HG03066 (cell line): Measurements from ENCODE around the gene TPGS2.
"Not testable (repeated sequence)": the region's sequence is repeated elsewhere in the genome, so short reads cannot be mapped to it uniquely, and the experiment has no call there.

ENCODE experiments used
- ATAC-seq: cut with Tn5 transposase; IDR thresholded peaks from one replicate; pipeline ENCODE4 v1.9.1; 2021; ENCODE audit warnings: low read depth; ENCODE audit not compliant: unreplicated experiment

The TPGS2 gene

GRCh38 chr18:36826556-36826955 lies 2.2 kb downstream of the TPGS2 start:
- ATAC-seq: no peak

GRCh38 chr18:36825526-36825925 lies 3.3 kb downstream of the TPGS2 start:
- ATAC-seq: no peak

- no peak for ATAC-seq
These were observed 7.1 kb downstream of the TPGS2 start for GRCh38 chr18:36821681-36822080.

- ATAC-seq: no peak
These were observed 9.2 kb downstream of the TPGS2 start for GRCh38 chr18:36819621-36820020.

DNA sequence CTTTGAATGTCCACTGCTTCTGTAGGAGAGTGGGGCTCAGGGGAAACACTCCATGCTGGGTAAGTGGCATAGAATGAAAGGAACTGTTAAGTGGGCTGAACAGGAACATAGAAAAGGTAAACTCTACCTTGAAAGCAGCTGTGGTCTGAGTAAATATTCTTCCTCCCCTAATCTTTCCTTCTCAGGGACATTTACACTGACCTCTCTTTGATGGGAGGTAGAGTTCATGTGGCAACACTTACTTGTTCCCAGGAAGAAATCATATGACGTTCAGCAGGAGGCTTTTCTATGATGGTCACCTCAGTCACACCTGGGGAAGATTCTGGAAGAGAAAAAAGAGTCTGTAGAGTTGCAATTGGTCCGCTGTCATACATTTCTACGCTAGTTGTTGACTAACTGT lies 10.2 kb downstream of the TPGS2 start:
- no peak for ATAC-seq

- no peak for ATAC-seq
These were observed 11.8 kb downstream of the TPGS2 start for GRCh38 chr18:36817039-36817438.

- not testable (repeated sequence) for ATAC-seq
These were observed 12.7 kb downstream of the TPGS2 start for GRCh38 chr18:36816096-36816495.

- no peak for ATAC-seq
These were observed 13.8 kb downstream of the TPGS2 start for GRCh38 chr18:36814994-36815393.

- no peak for ATAC-seq
These were observed 15.0 kb downstream of the TPGS2 start for GRCh38 chr18:36813824-36814223.

- no peak for ATAC-seq
These were observed 15.6 kb downstream of the TPGS2 start for GRCh38 chr18:36813101-36813775.

DNA sequence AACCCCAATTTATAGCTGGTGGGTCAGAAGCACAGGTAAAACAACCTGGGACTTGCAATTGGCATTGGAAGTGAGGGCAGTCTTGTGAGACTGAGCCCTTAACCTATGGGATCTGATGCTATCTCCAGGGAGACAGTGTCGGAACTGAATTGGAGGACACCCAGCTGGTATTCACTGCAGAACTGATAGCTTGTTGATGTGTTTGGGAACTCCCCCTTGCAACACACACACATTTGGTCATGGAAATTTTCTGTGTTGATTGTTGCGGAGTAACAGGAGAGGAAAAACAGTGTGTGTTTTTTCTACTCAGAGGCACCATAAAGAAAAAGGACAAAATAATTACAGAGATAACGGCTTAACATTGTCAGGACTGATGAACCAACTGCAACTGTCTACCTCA lies 16.1 kb downstream of the TPGS2 start:
- ATAC-seq: no peak

DNA sequence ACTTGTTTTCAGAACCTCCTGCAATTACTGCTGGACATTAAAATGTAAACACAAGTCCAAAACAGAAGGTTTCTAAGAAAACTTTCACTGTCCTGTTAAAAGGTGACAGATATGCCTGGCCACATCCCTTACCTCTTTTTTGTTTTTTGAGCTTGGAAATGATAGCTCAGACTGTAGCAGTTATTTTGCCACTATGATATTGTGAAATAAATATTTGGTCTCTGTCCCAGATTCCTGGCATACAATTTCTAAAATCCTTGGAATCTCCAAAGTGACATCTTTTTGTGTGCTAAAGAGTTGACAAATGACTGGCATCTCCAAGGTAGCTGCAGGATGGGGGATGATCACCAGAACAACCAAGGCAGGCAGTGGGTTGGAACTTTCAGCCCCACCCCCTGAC lies 16.8 kb downstream of the TPGS2 start:
- no peak for ATAC-seq

DNA sequence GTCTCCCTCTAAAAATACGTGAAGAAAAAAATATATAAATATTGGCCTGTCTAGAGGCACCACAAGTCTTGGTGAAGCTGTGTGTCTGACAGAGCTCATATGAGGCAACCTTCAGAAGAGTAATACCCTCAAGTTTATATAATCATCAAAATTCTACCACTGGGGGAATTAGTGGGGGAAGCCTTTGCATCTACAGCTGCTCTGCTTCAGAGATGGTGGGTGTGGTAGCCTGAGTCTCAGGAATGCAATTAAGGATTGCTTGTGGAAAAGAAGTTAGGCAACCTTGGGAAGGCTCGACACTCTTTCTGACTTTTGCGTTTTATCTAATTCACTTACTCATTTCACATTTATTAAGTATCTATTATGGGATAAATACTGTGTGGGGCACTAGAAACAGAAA lies 17.4 kb downstream of the TPGS2 start:
- no peak for ATAC-seq

GRCh38 chr18:36809590-36810381 lies 19.0 kb downstream of the TPGS2 start:
- ATAC-seq: peak; percentile 98

DNA sequence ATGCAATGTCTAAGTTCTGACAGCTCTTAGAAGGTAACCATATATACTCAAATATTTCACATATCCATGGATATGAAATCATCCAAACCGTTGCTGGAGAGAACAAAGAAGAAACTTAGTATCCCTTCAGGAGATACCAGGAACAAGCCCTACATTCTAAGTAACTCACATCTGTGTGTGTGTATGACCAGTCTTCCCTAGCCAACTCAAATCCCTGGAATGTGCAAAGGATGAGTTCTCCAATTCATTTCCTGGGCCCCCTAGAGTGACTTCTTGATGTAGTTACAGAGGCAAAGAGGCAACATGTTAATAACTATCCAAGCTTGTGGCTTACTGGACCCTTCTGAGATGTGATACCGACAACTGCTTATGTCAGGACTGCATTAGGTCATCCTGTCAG lies 20.1 kb downstream of the TPGS2 start:
- ATAC-seq: no peak

- no peak for ATAC-seq
These were observed 23.7 kb downstream of the TPGS2 start for GRCh38 chr18:36805105-36805504.

DNA sequence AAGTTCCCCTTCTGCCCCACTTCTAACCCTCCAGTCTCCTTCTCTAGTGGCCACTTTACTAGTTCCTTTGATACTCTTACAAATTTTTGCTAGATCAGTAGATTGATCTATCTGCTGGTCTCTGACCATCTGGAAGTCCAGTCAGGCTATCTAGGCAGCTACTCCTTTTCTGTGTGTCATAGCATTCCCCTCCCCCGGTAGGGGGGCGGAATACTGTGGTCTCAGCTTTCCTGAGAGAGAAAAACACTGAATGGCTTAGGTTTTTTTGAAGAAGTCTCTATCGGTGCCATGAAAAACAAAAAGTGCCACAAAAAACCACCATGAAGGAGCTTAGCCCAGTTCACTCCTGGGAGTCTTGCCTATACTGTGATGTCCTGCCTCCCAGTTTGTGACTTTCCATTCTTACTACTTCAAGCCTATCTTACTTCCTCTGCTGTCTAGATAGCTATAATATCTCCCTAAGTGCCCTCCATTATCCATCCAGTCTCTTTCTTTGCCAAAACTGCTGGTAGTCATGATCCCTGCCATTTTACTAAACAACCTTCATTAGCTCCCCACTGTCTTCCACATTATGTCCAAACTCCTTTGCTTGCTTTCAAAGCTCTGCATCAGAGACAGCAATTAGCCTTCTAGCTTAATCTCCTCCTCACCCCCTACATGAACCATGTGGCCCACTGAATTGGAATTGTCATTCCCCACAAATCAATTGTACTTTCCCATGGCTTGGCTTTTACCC lies 29.9 kb downstream of the TPGS2 start:
- no peak for ATAC-seq

DNA sequence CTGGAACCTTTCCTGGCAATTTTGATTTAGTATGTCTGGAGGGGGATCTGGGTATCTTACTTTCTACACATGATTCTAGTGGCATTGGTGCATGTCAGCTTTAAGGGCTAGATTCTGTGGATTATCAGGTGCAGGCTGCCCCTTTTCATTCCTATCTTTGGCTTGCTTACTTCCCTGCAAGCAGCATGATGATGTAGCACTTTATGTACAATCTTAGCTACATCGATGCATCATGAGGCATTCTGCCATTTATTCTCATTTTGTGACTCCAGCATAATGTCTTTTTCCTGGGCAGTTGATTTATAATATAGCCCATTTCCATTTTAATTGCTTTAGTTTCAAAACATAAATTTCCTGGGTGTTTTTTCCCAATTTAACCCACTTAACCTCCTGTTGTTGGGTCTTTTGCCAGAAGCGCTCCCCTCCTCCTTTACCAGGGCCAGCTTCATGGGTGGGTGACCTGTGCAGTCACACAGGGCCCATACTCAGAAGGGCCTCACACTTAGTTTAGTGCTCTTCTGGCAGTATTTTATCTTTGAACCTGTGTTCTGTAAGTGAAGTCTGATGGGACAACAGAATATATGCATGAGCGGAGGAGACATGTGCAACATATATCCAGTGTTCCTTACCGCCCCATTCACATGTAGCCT lies 36.0 kb downstream of the TPGS2 start:
- no peak for ATAC-seq

DNA sequence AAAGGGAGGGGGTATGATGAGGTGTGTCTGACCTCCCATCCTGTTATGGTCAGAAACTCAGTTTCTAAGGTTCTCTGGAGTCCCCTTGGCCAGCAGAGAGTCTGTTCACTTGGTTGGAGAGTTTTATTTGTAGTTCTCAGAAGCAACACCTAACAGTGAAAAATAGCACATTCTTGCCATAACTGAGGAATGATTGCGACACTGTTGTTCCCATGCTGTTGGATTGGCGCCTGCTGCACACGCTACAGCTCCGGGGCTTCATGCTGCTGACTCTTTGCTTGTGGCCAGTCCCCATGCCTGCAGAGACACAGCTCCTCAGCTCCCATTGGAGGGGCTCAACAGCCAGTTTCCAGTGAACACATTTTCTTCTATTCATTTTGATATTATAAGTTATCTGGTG lies 42.1 kb downstream of the TPGS2 start:
- ATAC-seq: no peak

- ATAC-seq: no peak
These were observed 45.0 kb downstream of the TPGS2 start for GRCh38 chr18:36783792-36784191.

DNA sequence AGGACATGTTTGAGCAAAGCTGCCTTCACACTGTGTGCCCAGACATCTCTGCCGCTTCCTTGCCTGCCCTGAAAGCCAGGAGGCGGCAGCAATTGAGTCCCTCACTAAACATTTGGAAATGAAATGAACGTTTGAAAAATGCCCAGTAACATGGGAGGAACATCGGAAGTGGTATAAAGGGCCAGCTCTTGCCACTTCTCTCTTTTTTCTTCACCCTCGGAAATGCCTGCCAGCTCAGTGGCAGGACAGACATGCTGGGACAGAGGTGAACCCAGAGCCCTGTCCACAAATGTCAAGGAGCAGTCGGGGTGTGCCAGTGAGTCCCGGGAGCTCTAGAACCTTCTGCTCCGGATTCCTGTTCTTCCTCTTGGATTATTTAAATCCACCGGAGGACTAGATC lies 46.1 kb downstream of the TPGS2 start:
- no peak for ATAC-seq
